Measurements from ENCODE around the gene CETP. TPM values are rescaled to one million over a fixed set of nuclear protein-coding genes. Genes with fewer than 3 reads are reported as not detected.

CETP gene
- total RNA-seq, 3 donors from 2014 or later (not counting 1 experiment from before 2014, with no cell fraction given): 0.14 TPM; not detected in 2

DNA sequence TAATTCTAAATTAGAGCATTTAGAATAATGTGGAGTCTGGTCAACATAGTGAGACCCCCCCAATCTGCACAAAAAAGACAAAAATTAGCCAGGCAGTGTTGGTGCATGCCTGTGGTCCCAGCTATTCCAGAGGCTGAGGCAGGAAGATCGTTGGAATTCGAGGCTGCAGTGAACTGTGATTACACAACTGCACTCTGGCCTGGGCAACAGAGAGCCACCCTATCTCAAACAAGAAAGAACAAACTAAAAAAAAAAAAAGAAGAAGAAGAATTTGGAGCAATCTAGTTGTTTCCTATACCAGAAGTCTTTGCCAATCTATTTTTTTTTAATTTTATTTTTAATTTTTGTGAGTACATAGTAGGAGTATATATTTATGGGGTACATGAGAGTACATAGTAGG lies 6.0 kb downstream of the CETP start:
- Mint-ChIP-seq H3K4me3 (no peak overlapping the region), H3K36me3 (no peaks in the 10 kb centered on the region), H3K4me1 (peaks cover 12 to 18% of the 10 kb centered on the region in 2 donors), H3K9me3 (no peaks in the 10 kb centered on the region), H3K27ac (no peak overlapping the region), H3K27me3 (ENCODE audit: low read depth in 2 of 2) (no peaks in the 10 kb centered on the region)
- Histone ChIP-seq H3K27me3 (ENCODE audit: control insufficient read depth, insufficient read depth, low read length) (no peaks in the 10 kb centered on the region), H3K9me3 (ENCODE audit: control insufficient read depth, insufficient read depth, low read length) (no peaks in the 10 kb centered on the region), H3K27ac (ENCODE audit: low read length) (no peak overlapping the region), H3K4me1 (ENCODE audit: control insufficient read depth, insufficient read depth, low read length) (peaks cover 18% of the 10 kb centered on the region), H3K36me3 (ENCODE audit: control insufficient read depth, insufficient read depth, low read length) (no peaks in the 10 kb centered on the region), H3K4me3 (ENCODE audit: low read length) (no peak overlapping the region)
- intact Hi-C loops (cut with micrococcal nuclease): no loop called here
- TF ChIP-seq CTCF (IDR thresholded peaks at IDR 0.05): no peak
- ATAC-seq: no peak
- 92% methylated on average over 2 of the region's 2 CpGs for WGBS (ENCODE audit: insufficient coverage)
- no peak for DNase-seq

DNA sequence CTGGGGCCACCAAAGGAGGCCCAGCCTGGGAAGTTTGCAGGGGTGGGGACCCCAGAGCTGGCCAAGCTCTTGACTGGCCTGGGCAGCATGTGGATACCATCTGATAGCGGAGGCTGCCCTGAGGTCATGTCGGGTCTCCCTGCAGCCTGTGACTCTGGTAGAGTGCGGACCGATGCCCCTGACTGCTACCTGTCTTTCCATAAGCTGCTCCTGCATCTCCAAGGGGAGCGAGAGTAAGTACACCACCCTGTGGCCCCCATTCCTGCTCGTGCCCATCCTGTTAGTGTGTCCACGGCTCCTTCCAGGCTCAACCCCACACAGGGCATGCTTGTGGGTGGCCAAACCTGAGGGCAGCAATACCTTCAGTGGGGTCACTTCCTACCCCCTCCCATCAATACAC lies 8.0 kb downstream of the CETP start:
- H3K36me3 ChIP-seq (ENCODE audit: control insufficient read depth, insufficient read depth, low read length): no peaks in the 10 kb centered on the region
- Mint-ChIP-seq H3K9me3 (no peaks in the 10 kb centered on the region), H3K36me3 (no peaks in the 10 kb centered on the region), H3K4me3 (no peak overlapping the region), H3K4me1 (peaks cover 8 to 14% of the 10 kb centered on the region in 2 donors), H3K27ac (no peak overlapping the region), H3K27me3 (ENCODE audit: low read depth in 2 of 2) (no peaks in the 10 kb centered on the region)
- ATAC-seq: no peak
- H3K4me3 ChIP-seq (ENCODE audit: low read length): no peak overlapping the region
- intact Hi-C loops (cut with micrococcal nuclease): no loop called here
- peaks cover 16% of the 10 kb centered on the region for H3K4me1 ChIP-seq (ENCODE audit: control insufficient read depth, insufficient read depth, low read length)
- H3K27ac ChIP-seq (ENCODE audit: low read length): no peak overlapping the region
- no peaks in the 10 kb centered on the region for H3K9me3 ChIP-seq (ENCODE audit: control insufficient read depth, insufficient read depth, low read length)
- no peak for DNase-seq
- no peak for TF ChIP-seq CTCF (IDR thresholded peaks at IDR 0.05)
- H3K27me3 ChIP-seq (ENCODE audit: control insufficient read depth, insufficient read depth, low read length): no peaks in the 10 kb centered on the region
- WGBS (ENCODE audit: insufficient coverage): 93% methylated on average over 7 of the region's 7 CpGs

DNA sequence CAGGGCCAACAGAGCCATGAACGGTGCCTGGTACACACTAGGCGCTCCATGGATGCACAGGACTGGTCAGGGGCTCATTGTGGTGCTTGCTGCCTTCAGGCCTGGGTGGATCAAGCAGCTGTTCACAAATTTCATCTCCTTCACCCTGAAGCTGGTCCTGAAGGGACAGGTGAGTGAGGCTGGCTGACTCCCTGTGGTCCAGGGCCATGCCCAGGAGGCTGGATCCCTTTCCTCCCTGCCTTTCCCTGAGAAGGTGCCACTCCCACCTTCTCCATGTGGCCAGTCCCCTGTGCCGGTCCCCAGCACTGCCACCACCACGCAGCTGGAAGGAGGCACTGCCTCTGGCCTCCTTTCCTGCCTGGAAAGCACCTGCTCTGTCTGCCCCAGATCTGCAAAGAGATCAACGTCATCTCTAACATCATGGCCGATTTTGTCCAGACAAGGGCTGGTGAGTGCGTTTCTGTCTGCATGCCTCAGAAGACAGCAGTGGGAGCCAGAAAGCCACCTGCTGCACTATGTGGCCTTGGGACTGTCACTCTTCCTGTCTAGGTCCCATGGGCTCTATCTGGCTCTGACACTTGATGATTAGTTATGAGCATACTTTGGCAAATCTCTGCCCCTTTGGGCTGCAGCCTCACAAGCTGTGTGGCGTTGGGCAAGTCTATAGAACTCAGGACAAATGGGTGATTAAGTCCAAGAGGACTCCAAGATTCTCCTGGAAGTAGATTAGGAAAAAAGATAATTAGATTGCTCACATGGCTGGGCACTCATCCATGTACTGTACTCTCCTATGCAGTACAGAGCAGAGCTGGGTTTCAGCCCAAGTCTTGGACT lies 9.4 kb downstream of the CETP start:
- no peak overlapping the region for H3K27ac Mint-ChIP-seq
- no peak for ATAC-seq
- peak in 1 of 2 donors; percentile 50 for DNase-seq
- H3K4me1 Mint-ChIP-seq: peaks cover 0 to under 1% of the 10 kb centered on the region in 2 donors
- no peak overlapping the region for H3K4me3 Mint-ChIP-seq
- no peaks in the 10 kb centered on the region for H3K9me3 Mint-ChIP-seq
- no peaks in the 10 kb centered on the region for H3K27me3 ChIP-seq (ENCODE audit: control insufficient read depth, insufficient read depth, low read length)
- WGBS (ENCODE audit: insufficient coverage): 63% methylated on average over 8 of the region's 8 CpGs
- H3K9me3 ChIP-seq (ENCODE audit: control insufficient read depth, insufficient read depth, low read length): no peaks in the 10 kb centered on the region
- H3K4me3 ChIP-seq (ENCODE audit: low read length): no peak overlapping the region
- H3K27ac ChIP-seq (ENCODE audit: low read length): no peak overlapping the region
- peaks cover 0 to 4% of the 10 kb centered on the region in 2 donors for H3K27me3 Mint-ChIP-seq (ENCODE audit: low read depth in 2 of 2)
- no peaks in the 10 kb centered on the region for H3K36me3 ChIP-seq (ENCODE audit: control insufficient read depth, insufficient read depth, low read length)
- H3K36me3 Mint-ChIP-seq: no peaks in the 10 kb centered on the region
- intact Hi-C loops (cut with micrococcal nuclease): no loop called here
- no peak for TF ChIP-seq CTCF (IDR thresholded peaks at IDR 0.05)
- H3K4me1 ChIP-seq (ENCODE audit: control insufficient read depth, insufficient read depth, low read length): peaks cover 10% of the 10 kb centered on the region

DNA sequence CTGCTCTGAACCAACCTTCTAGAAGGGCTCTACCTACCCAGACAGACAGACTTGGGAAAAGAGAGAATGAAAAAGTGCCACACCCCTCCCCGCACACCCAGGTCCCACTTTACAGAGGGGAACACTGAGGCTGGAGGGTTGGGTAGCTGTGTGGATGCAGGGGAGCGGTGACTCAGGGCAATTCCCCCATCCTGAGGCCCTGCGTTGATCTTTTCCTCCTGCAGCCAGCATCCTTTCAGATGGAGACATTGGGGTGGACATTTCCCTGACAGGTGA lies 10.0 kb downstream of the CETP start:
- H3K36me3 ChIP-seq (ENCODE audit: control insufficient read depth, insufficient read depth, low read length): no peaks in the 10 kb centered on the region
- Mint-ChIP-seq H3K27me3 (ENCODE audit: low read depth in 2 of 2) (peaks cover 0 to 6% of the 10 kb centered on the region in 2 donors), H3K9me3 (no peaks in the 10 kb centered on the region), H3K27ac (no peak overlapping the region), H3K4me3 (no peak overlapping the region), H3K36me3 (no peaks in the 10 kb centered on the region), H3K4me1 (no peaks in the 10 kb centered on the region)
- TF ChIP-seq CTCF (IDR thresholded peaks at IDR 0.05): no peak
- ATAC-seq: no peak
- H3K4me3 ChIP-seq (ENCODE audit: low read length): no peak overlapping the region
- H3K27ac ChIP-seq (ENCODE audit: low read length): no peak overlapping the region
- no peaks in the 10 kb centered on the region for H3K9me3 ChIP-seq (ENCODE audit: control insufficient read depth, insufficient read depth, low read length)
- no peaks in the 10 kb centered on the region for H3K27me3 ChIP-seq (ENCODE audit: control insufficient read depth, insufficient read depth, low read length)
- peaks cover 9% of the 10 kb centered on the region for H3K4me1 ChIP-seq (ENCODE audit: control insufficient read depth, insufficient read depth, low read length)
- no peak for DNase-seq
- WGBS (ENCODE audit: insufficient coverage): 62% methylated on average over 2 of the region's 3 CpGs
- intact Hi-C loops (cut with micrococcal nuclease): no loop called here
